Activated CD4-positive, alpha-beta T cell treated with anti-CD3 and anti-CD28 coated beads, Interleukin-2, amount 50 U/mL, for 4 hours (primary cell): ENCODE data around the gene CSNK1G1.

ENCODE experiments used
- DNase-seq, 2 experiments: peaks; one replicate each; pipeline ENCODE4 v3.0.0-alpha.2; 2020

Gene CSNK1G1

GRCh38 chr15:64151727-64152506 is 204.1 kb downstream of the CSNK1G1 start, which contains the start of gene SNX22:
TSS of gene SNX22 (plus strand) at chr15:64151731. CDS start at chr15:64151776, 45 bp downstream.
- no peak for DNase-seq

GRCh38 chr15:64149893-64150578 is 205.9 kb downstream of the CSNK1G1 start:
- no peak for DNase-seq

- no peak for DNase-seq
Observed at GRCh38 chr15:64149424-64149823, 206.5 kb downstream of the CSNK1G1 start.

- no peak for DNase-seq
Observed at GRCh38 chr15:64148581-64148980, 207.4 kb downstream of the CSNK1G1 start.

- no peak for DNase-seq
Observed at GRCh38 chr15:64148168-64148567, 207.8 kb downstream of the CSNK1G1 start.

GRCh38 chr15:64146885-64147681 is 208.9 kb downstream of the CSNK1G1 start:
- DNase-seq: no peak

- DNase-seq: no peak
Observed at GRCh38 chr15:64146520-64146884, 209.5 kb downstream of the CSNK1G1 start.

- DNase-seq: no peak
Observed at GRCh38 chr15:64146041-64146440, 209.9 kb downstream of the CSNK1G1 start.

GRCh38 chr15:64144565-64145281 is 211.2 kb downstream of the CSNK1G1 start:
- no peak for DNase-seq

GRCh38 chr15:64144192-64144564 is 211.8 kb downstream of the CSNK1G1 start:
- DNase-seq: no peak

GRCh38 chr15:64143276-64143675 is 212.7 kb downstream of the CSNK1G1 start:
- no peak for DNase-seq

GRCh38 chr15:64141798-64142512 is 214.0 kb downstream of the CSNK1G1 start:
- DNase-seq: no peak

GRCh38 chr15:64138331-64138941 is 217.5 kb downstream of the CSNK1G1 start:
- no peak for DNase-seq

- DNase-seq: no peak
Observed at GRCh38 chr15:64137226-64137833, 218.6 kb downstream of the CSNK1G1 start.

- DNase-seq: no peak
Observed at GRCh38 chr15:64136347-64136746, 219.6 kb downstream of the CSNK1G1 start.

GRCh38 chr15:64134345-64134829 is 221.6 kb downstream of the CSNK1G1 start:
- no peak for DNase-seq

GRCh38 chr15:64133623-64134344 is 222.2 kb downstream of the CSNK1G1 start:
- DNase-seq: no peak

- DNase-seq: no peak
Observed at GRCh38 chr15:64132217-64132616, 223.8 kb downstream of the CSNK1G1 start.

GRCh38 chr15:64131547-64131946 is 224.4 kb downstream of the CSNK1G1 start:
- no peak for DNase-seq

GRCh38 chr15:64130159-64130558 is 225.8 kb downstream of the CSNK1G1 start:
- no peak for DNase-seq
